ENCODE data around the gene MACROD2. TPM values are rescaled to one million over a fixed set of nuclear protein-coding genes. Genes with fewer than 3 reads are reported as not detected.
"Not testable (repeated sequence)": the region's sequence is repeated elsewhere in the genome, so short reads cannot be mapped to it uniquely, and the experiment has no call there.

Gene MACROD2
- total and polyA plus RNA-seq, 2 donors (not counting 1 experiment from before 2014, with no cell fraction given): 5.3 to 6.7 TPM

GRCh38 chr20:15528391-15529111 lies 1533.2 kb downstream of the MACROD2 start:
- no peaks in the 10 kb centered on the region for H4K20me1 ChIP-seq (ENCODE audit: control insufficient read depth, insufficient read depth, low read length, poor library complexity, severe bottlenecking)
- no peaks in the 10 kb centered on the region for H3K27me3 Mint-ChIP-seq
- no peak overlapping the region for H3K4me3 Mint-ChIP-seq
- no peaks in the 10 kb centered on the region for H3K4me1 Mint-ChIP-seq
- no peak for TF ChIP-seq CTCF (IDR thresholded peaks at IDR 0.05)
- no peak for TF ChIP-seq EZH2 (IDR thresholded peaks at IDR 0.05; ENCODE audit: borderline replicate concordance, insufficient read depth, low read depth, low read length, poor library complexity, severe bottlenecking)
- no peaks in the 10 kb centered on the region for H3K27me3 ChIP-seq (replicated peaks in 1 of 4; ENCODE audit: control extremely low read depth in 1 of 4, control insufficient read depth in 3 of 4, insufficient read depth in 4 of 4, low read length in 3 of 4)
- ChIA-PET CTCF (no interaction called here), POLR2A (no interaction called here)
- DNase-seq: no peak
- H3K27ac ChIP-seq (ENCODE audit: low read length in 2 of 2): no peak overlapping the region
- no peak overlapping the region for H3K27ac Mint-ChIP-seq
- H3K4me1 ChIP-seq (ENCODE audit: control insufficient read depth in 2 of 2, insufficient read depth in 2 of 2, low read length in 2 of 2): no peaks in the 10 kb centered on the region
- H2AFZ ChIP-seq (ENCODE audit: insufficient read depth, low read depth, low read length, poor library complexity, severe bottlenecking): no peak overlapping the region
- H3K4me3 ChIP-seq (ENCODE audit: control extremely low read depth in 1 of 5, extremely low read depth in 1 of 5, insufficient read depth in 1 of 5, low read depth in 2 of 5, low read length in 4 of 5): no peak overlapping the region
- no peaks in the 10 kb centered on the region for H3K36me3 ChIP-seq (replicated peaks in 1 of 2; ENCODE audit: control extremely low read depth in 1 of 2, control insufficient read depth in 1 of 2, extremely low read depth in 1 of 2, insufficient read depth in 2 of 2, low read length in 1 of 2)
- no peaks in the 10 kb centered on the region for H3K9me3 ChIP-seq (ENCODE audit: control extremely low read depth in 1 of 3, control insufficient read depth in 2 of 3, insufficient read depth in 1 of 3, low read length in 2 of 3)
- intact Hi-C loops (cut with micrococcal nuclease): no loop called here
- H3K79me2 ChIP-seq (ENCODE audit: control insufficient read depth, insufficient read depth, low read length): no peaks in the 10 kb centered on the region
- no peak overlapping the region for H3K4me2 ChIP-seq (replicated peaks; ENCODE audit: low read depth, low read length, poor library complexity, severe bottlenecking)
- no CpG with 5 or more reads among the region's 4 CpGs for WGBS (ENCODE audit: insufficient coverage)
- no peak for ATAC-seq (ENCODE audit: low read depth)
- no peaks in the 10 kb centered on the region for H3K9me3 Mint-ChIP-seq (ENCODE audit: insufficient read depth)
- no peak overlapping the region for H3K9ac ChIP-seq (ENCODE audit: low read length)

GRCh38 chr20:15535863-15536262 lies 1540.5 kb downstream of the MACROD2 start:
- H3K4me2 ChIP-seq (replicated peaks; ENCODE audit: low read depth, low read length, poor library complexity, severe bottlenecking): no peak overlapping the region
- ChIA-PET POLR2A (no interaction called here), CTCF (no interaction called here)
- no peaks in the 10 kb centered on the region for H4K20me1 ChIP-seq (ENCODE audit: control insufficient read depth, insufficient read depth, low read length, poor library complexity, severe bottlenecking)
- no peak overlapping the region for H2AFZ ChIP-seq (ENCODE audit: insufficient read depth, low read depth, low read length, poor library complexity, severe bottlenecking)
- no peak overlapping the region for H3K27ac ChIP-seq (ENCODE audit: low read length in 2 of 2)
- 93% methylated on average over 3 of the region's 3 CpGs for WGBS (ENCODE audit: insufficient coverage)
- TF ChIP-seq CTCF (IDR thresholded peaks at IDR 0.05) (no peak), EZH2 (IDR thresholded peaks at IDR 0.05; ENCODE audit: borderline replicate concordance, insufficient read depth, low read depth, low read length, poor library complexity, severe bottlenecking) (no peak)
- DNase-seq: no peak
- H3K9ac ChIP-seq (ENCODE audit: low read length): no peak overlapping the region
- ATAC-seq (ENCODE audit: low read depth): no peak
- H3K4me3 Mint-ChIP-seq: no peak overlapping the region
- H3K36me3 ChIP-seq (replicated peaks in 1 of 2; ENCODE audit: control extremely low read depth in 1 of 2, control insufficient read depth in 1 of 2, extremely low read depth in 1 of 2, insufficient read depth in 2 of 2, low read length in 1 of 2): no peaks in the 10 kb centered on the region
- H3K4me1 Mint-ChIP-seq: peaks cover 3% of the 10 kb centered on the region
- H3K27me3 Mint-ChIP-seq: no peaks in the 10 kb centered on the region
- H3K9me3 Mint-ChIP-seq (ENCODE audit: insufficient read depth): no peaks in the 10 kb centered on the region
- no peaks in the 10 kb centered on the region for H3K4me1 ChIP-seq (ENCODE audit: control insufficient read depth in 2 of 2, insufficient read depth in 2 of 2, low read length in 2 of 2)
- no peak overlapping the region for H3K4me3 ChIP-seq (ENCODE audit: control extremely low read depth in 1 of 5, extremely low read depth in 1 of 5, insufficient read depth in 1 of 5, low read depth in 2 of 5, low read length in 4 of 5)
- H3K79me2 ChIP-seq (ENCODE audit: control insufficient read depth, insufficient read depth, low read length): no peaks in the 10 kb centered on the region
- no peaks in the 10 kb centered on the region for H3K9me3 ChIP-seq (ENCODE audit: control extremely low read depth in 1 of 3, control insufficient read depth in 2 of 3, insufficient read depth in 1 of 3, low read length in 2 of 3)
- no peaks in the 10 kb centered on the region for H3K27me3 ChIP-seq (replicated peaks in 1 of 4; ENCODE audit: control extremely low read depth in 1 of 4, control insufficient read depth in 3 of 4, insufficient read depth in 4 of 4, low read length in 3 of 4)
- intact Hi-C loops (cut with micrococcal nuclease): no loop called here
- H3K27ac Mint-ChIP-seq: no peak overlapping the region

GRCh38 chr20:15537200-15537599 lies 1541.9 kb downstream of the MACROD2 start:
- H3K27me3 Mint-ChIP-seq; H3K27me3 ChIP-seq (replicated peaks in 1 of 4; ENCODE audit: control extremely low read depth in 1 of 4, control insufficient read depth in 3 of 4, insufficient read depth in 4 of 4, low read length in 3 of 4); H3K36me3 ChIP-seq (replicated peaks in 1 of 2; ENCODE audit: control extremely low read depth in 1 of 2, control insufficient read depth in 1 of 2, extremely low read depth in 1 of 2, insufficient read depth in 2 of 2, low read length in 1 of 2); H3K9ac ChIP-seq (ENCODE audit: low read length); H2AFZ ChIP-seq (ENCODE audit: insufficient read depth, low read depth, low read length, poor library complexity, severe bottlenecking); intact Hi-C loops (cut with micrococcal nuclease); H3K27ac Mint-ChIP-seq; H3K4me3 Mint-ChIP-seq; H4K20me1 ChIP-seq (ENCODE audit: control insufficient read depth, insufficient read depth, low read length, poor library complexity, severe bottlenecking); CTCF ChIA-PET; H3K27ac ChIP-seq (ENCODE audit: low read length in 2 of 2); ATAC-seq (ENCODE audit: low read depth); H3K4me1 ChIP-seq (ENCODE audit: control insufficient read depth in 2 of 2, insufficient read depth in 2 of 2, low read length in 2 of 2); H3K4me1 Mint-ChIP-seq; DNase-seq; H3K4me2 ChIP-seq (replicated peaks; ENCODE audit: low read depth, low read length, poor library complexity, severe bottlenecking); H3K79me2 ChIP-seq (ENCODE audit: control insufficient read depth, insufficient read depth, low read length); H3K9me3 Mint-ChIP-seq (ENCODE audit: insufficient read depth); H3K9me3 ChIP-seq (ENCODE audit: control extremely low read depth in 1 of 3, control insufficient read depth in 2 of 3, insufficient read depth in 1 of 3, low read length in 2 of 3); H3K4me3 ChIP-seq (ENCODE audit: control extremely low read depth in 1 of 5, extremely low read depth in 1 of 5, insufficient read depth in 1 of 5, low read depth in 2 of 5, low read length in 4 of 5); POLR2A ChIA-PET: not testable (repeated sequence)
- whole genome bisulfite sequencing (ENCODE audit: insufficient coverage): no CpG with 5 or more reads among the region's 1 CpG
